ENCODE data around the gene MSL3B.

Gene MSL3B

DNA sequence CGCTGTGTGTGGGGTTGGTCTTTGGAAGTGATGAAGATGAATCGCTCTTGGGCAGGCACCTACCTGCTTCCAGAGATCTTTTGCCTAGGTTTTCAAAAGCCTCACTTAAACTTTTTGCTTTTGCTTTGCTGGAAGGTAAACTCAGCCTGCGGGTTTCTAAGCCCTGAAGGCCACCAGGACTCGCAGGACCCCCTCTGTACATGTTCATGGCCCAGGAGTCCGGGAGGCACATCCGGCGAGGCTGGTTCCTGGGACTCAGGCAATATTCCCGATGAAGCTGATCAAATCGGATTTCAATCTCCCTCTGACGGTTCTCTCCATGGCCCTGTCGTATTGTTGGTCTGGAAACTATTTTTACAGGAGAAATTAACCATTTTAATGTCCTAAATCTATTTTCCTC lies 27.0 kb downstream of the MSL3B start:
- Histone ChIP-seq H3K4me3 (no peak overlapping the region), H3K9me3 (no peaks in the 10 kb centered on the region), H3K27me3 (no peaks in the 10 kb centered on the region), H3K27ac (no peak overlapping the region), H3K36me3 (no peaks in the 10 kb centered on the region), H3K4me1 (no peaks in the 10 kb centered on the region)
- TF ChIP-seq, protein P1, sequence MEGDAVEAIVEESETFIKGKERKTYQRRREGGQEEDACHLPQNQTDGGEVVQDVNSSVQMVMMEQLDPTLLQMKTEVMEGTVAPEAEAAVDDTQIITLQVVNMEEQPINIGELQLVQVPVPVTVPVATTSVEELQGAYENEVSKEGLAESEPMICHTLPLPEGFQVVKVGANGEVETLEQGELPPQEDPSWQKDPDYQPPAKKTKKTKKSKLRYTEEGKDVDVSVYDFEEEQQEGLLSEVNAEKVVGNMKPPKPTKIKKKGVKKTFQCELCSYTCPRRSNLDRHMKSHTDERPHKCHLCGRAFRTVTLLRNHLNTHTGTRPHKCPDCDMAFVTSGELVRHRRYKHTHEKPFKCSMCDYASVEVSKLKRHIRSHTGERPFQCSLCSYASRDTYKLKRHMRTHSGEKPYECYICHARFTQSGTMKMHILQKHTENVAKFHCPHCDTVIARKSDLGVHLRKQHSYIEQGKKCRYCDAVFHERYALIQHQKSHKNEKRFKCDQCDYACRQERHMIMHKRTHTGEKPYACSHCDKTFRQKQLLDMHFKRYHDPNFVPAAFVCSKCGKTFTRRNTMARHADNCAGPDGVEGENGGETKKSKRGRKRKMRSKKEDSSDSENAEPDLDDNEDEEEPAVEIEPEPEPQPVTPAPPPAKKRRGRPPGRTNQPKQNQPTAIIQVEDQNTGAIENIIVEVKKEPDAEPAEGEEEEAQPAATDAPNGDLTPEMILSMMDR (IDR thresholded peaks at IDR 0.05), result no peak
- no peak for ATAC-seq
- intact Hi-C loops (cut with DNase I), result no loop called here
- DNase-seq, result peak; percentile 37

GRCh38 chr2:233840520-233840919 lies 27.7 kb downstream of the MSL3B start:
- DNase-seq, result peak; percentile 12

DNA sequence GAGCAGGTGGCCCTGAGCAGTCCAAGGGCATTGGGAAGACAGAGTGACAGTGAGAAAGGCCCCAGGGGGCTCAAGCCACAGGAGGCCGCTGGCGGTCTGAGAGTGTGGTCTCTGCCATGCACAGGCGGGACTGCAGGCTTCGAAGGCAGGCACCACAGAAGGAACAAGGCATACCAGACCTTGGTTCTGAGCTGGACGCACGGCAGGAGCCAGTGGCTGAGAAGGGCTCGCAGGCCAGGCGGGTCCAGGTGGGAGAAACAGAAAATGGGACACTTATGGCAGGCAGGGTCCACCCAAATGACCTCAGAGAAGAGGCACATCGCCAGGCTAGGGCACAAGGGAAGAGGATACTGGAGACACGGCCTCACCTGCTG lies 28.8 kb downstream of the MSL3B start:
- ATAC-seq (no peak), DNase-seq (peak; percentile 46)
- intact Hi-C loops (cut with DNase I), result no loop called here
- no peak overlapping the region for H3K4me3 ChIP-seq
- no peaks in the 10 kb centered on the region for H3K4me1 ChIP-seq
- H3K36me3 ChIP-seq, result no peaks in the 10 kb centered on the region
- no peaks in the 10 kb centered on the region for H3K9me3 ChIP-seq
- H3K27ac ChIP-seq, result no peak overlapping the region
- TF ChIP-seq, protein P1 (IDR thresholded peaks at IDR 0.05), result no peak
- no peaks in the 10 kb centered on the region for H3K27me3 ChIP-seq

More at GRCh38 chr2:233840520-233840919, 27.7 kb downstream of the MSL3B start:
- TF ChIP-seq, protein P1 (IDR thresholded peaks at IDR 0.05), result no peak
- Histone ChIP-seq H3K4me1 (no peaks in the 10 kb centered on the region), H3K36me3 (no peaks in the 10 kb centered on the region), H3K4me3 (no peak overlapping the region), H3K27me3 (no peaks in the 10 kb centered on the region), H3K27ac (no peak overlapping the region), H3K9me3 (no peaks in the 10 kb centered on the region)
- intact Hi-C loops (cut with DNase I), result no loop called here
- no peak for ATAC-seq

DNA sequence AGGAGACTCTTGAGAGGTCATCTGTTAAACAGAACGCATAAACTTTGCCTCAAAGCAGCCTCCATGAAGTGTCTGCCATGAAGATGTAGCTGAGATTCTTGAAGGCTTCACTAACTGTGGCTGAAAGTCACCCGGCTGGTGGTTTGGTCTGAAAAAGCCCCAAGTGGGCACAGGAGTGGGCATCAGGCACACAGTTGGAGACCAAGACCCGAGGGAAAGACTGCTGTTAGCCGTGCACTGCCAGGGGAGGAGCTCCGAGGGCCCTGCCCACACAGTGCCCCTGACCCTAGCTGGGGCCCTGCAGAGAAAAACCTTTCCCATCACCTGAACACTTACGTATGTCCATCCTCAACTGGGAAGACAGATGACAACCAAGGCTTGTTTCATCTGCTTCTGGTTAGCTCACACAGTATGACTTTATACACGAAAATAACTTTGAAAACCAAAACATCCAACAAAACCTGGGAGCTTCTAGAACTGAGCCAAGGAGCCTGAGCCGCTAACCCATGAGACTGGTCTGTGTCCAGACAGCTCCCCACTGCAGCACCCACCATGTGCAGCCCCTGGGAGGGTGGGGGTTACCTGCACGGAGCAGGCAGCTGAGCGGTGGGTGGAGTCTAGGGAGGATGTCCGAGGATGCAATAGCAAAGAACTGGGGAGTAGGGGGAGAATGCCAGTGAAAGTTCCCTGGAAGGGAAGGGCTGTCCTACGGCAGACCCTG lies 29.3 kb downstream of the MSL3B start:
- Histone ChIP-seq H3K9me3 (no peaks in the 10 kb centered on the region), H3K36me3 (no peaks in the 10 kb centered on the region), H3K4me1 (no peaks in the 10 kb centered on the region), H3K4me3 (no peak overlapping the region), H3K27ac (no peak overlapping the region), H3K27me3 (no peaks in the 10 kb centered on the region)
- TF ChIP-seq, protein P1 (IDR thresholded peaks at IDR 0.05), result no peak
- intact Hi-C loops (cut with DNase I), result no loop called here
- ATAC-seq, result no peak
- peak; percentile 26 for DNase-seq

GRCh38 chr2:233838251-233838650 lies 29.9 kb downstream of the MSL3B start:
- Histone ChIP-seq H3K4me1 (no peaks in the 10 kb centered on the region), H3K9me3 (no peaks in the 10 kb centered on the region), H3K27me3 (no peaks in the 10 kb centered on the region), H3K27ac (no peak overlapping the region), H3K36me3 (no peaks in the 10 kb centered on the region), H3K4me3 (no peak overlapping the region)
- intact Hi-C loops (cut with DNase I), result no loop called here
- ATAC-seq (no peak), DNase-seq (no peak)
- TF ChIP-seq, protein P1 (IDR thresholded peaks at IDR 0.05), result no peak

All from upper lobe of right lung (tissue), 1 donor.